Measurements from ENCODE around the gene LSM12.

Gene LSM12

GRCh38 chr17:44011876-44012275, 54.6 kb downstream of the LSM12 start:
- Mint-ChIP-seq H3K27me3 (no peaks in the 10 kb centered on the region), H3K27ac (no peak overlapping the region), H3K9me3 (no peaks in the 10 kb centered on the region), H3K36me3 (peaks cover 11% of the 10 kb centered on the region), H3K4me3 (no peak overlapping the region), H3K4me1 (peaks cover 30% of the 10 kb centered on the region)

- no peak overlapping the region for H3K27ac Mint-ChIP-seq
- peaks cover 11% of the 10 kb centered on the region for H3K36me3 Mint-ChIP-seq
- H3K27me3 Mint-ChIP-seq = peaks cover under 1% of the 10 kb centered on the region
- no peak overlapping the region for H3K4me3 Mint-ChIP-seq
- H3K4me1 Mint-ChIP-seq = peaks cover 37% of the 10 kb centered on the region
- H3K9me3 Mint-ChIP-seq = no peaks in the 10 kb centered on the region
Observed at GRCh38 chr17:44010966-44011647, 55.4 kb downstream of the LSM12 start.

- H3K9me3 Mint-ChIP-seq = no peaks in the 10 kb centered on the region
- H3K27ac Mint-ChIP-seq = no peak overlapping the region
- H3K4me1 Mint-ChIP-seq = peaks cover 26% of the 10 kb centered on the region
- H3K27me3 Mint-ChIP-seq = peaks cover 2% of the 10 kb centered on the region
- peak overlapping the region; percentile 92 for H3K4me3 Mint-ChIP-seq
- peaks cover 7% of the 10 kb centered on the region for H3K36me3 Mint-ChIP-seq
Observed at GRCh38 chr17:44008205-44008909, 58.1 kb downstream of the LSM12 start.

- Mint-ChIP-seq H3K27me3 (peaks cover 2% of the 10 kb centered on the region), H3K27ac (no peak overlapping the region), H3K4me3 (peak overlapping the region; percentile 92), H3K4me1 (peaks cover 25% of the 10 kb centered on the region), H3K36me3 (peaks cover 7% of the 10 kb centered on the region), H3K9me3 (no peaks in the 10 kb centered on the region)
Observed at GRCh38 chr17:44007346-44008204, 58.9 kb downstream of the LSM12 start.

- Mint-ChIP-seq H3K4me3 (peak overlapping the region; percentile 92), H3K36me3 (peaks cover 7% of the 10 kb centered on the region), H3K27ac (peak overlapping the region; percentile 41), H3K27me3 (peaks cover 2% of the 10 kb centered on the region), H3K9me3 (no peaks in the 10 kb centered on the region), H3K4me1 (peaks cover 25% of the 10 kb centered on the region)
Observed at GRCh38 chr17:44006598-44007345, 59.7 kb downstream of the LSM12 start.

- peaks cover 4% of the 10 kb centered on the region for H3K36me3 Mint-ChIP-seq
- H3K4me1 Mint-ChIP-seq = peaks cover 25% of the 10 kb centered on the region
- peaks cover 2% of the 10 kb centered on the region for H3K27me3 Mint-ChIP-seq
- no peak overlapping the region for H3K27ac Mint-ChIP-seq
- peak overlapping the region; percentile 92 for H3K4me3 Mint-ChIP-seq
- no peaks in the 10 kb centered on the region for H3K9me3 Mint-ChIP-seq
Observed at GRCh38 chr17:44006272-44006597, 60.2 kb downstream of the LSM12 start.

GRCh38 chr17:44005527-44006271, 60.8 kb downstream of the LSM12 start:
- Mint-ChIP-seq H3K27ac (no peak overlapping the region), H3K4me1 (peaks cover 25% of the 10 kb centered on the region), H3K4me3 (peak overlapping the region; percentile 92), H3K9me3 (no peaks in the 10 kb centered on the region), H3K36me3 (peaks cover 3% of the 10 kb centered on the region), H3K27me3 (peaks cover 2% of the 10 kb centered on the region)

GRCh38 chr17:44004761-44005526, 61.5 kb downstream of the LSM12 start:
- Mint-ChIP-seq H3K27me3 (peaks cover 2% of the 10 kb centered on the region), H3K27ac (no peak overlapping the region), H3K36me3 (no peaks in the 10 kb centered on the region), H3K9me3 (no peaks in the 10 kb centered on the region), H3K4me1 (peaks cover 25% of the 10 kb centered on the region), H3K4me3 (peak overlapping the region; percentile 52)

- peaks cover 2% of the 10 kb centered on the region for H3K27me3 Mint-ChIP-seq
- H3K4me1 Mint-ChIP-seq = peaks cover 25% of the 10 kb centered on the region
- H3K27ac Mint-ChIP-seq = peak within 1 kb of the TSS; percentile 23
- no peaks in the 10 kb centered on the region for H3K36me3 Mint-ChIP-seq
- H3K9me3 Mint-ChIP-seq = no peaks in the 10 kb centered on the region
- H3K4me3 Mint-ChIP-seq = peak within 1 kb of the TSS; percentile 52
Observed at GRCh38 chr17:44004077-44004760, 62.3 kb downstream of the LSM12 start, which contains the start of gene NAGS. Gene NAGS, plus strand, starts transcription at chr17:44004622. Its CDS starts 42 bp downstream, at chr17:44004664.

- Mint-ChIP-seq H3K4me1 (peaks cover 12% of the 10 kb centered on the region), H3K27me3 (peaks cover 2% of the 10 kb centered on the region), H3K36me3 (no peaks in the 10 kb centered on the region), H3K4me3 (no peak overlapping the region), H3K27ac (no peak overlapping the region), H3K9me3 (no peaks in the 10 kb centered on the region)
Observed at GRCh38 chr17:44002141-44002848, 64.2 kb downstream of the LSM12 start.

- H3K27ac Mint-ChIP-seq = peak overlapping the region; percentile 59
- no peaks in the 10 kb centered on the region for H3K36me3 Mint-ChIP-seq
- peaks cover 2% of the 10 kb centered on the region for H3K27me3 Mint-ChIP-seq
- no peaks in the 10 kb centered on the region for H3K9me3 Mint-ChIP-seq
- peaks cover 6% of the 10 kb centered on the region for H3K4me1 Mint-ChIP-seq
- H3K4me3 Mint-ChIP-seq = no peak overlapping the region
Observed at GRCh38 chr17:44001461-44001920, 65.0 kb downstream of the LSM12 start.

GRCh38 chr17:44000871-44001460, 65.5 kb downstream of the LSM12 start:
- H3K36me3 Mint-ChIP-seq = no peaks in the 10 kb centered on the region
- H3K4me3 Mint-ChIP-seq = no peak overlapping the region
- no peak overlapping the region for H3K27ac Mint-ChIP-seq

More at GRCh38 chr17:44000871-44001460, 65.5 kb downstream of the LSM12 start:
- no peaks in the 10 kb centered on the region for H3K9me3 Mint-ChIP-seq
- peaks cover under 1% of the 10 kb centered on the region for H3K4me1 Mint-ChIP-seq
- H3K27me3 Mint-ChIP-seq = peaks cover 1% of the 10 kb centered on the region
